ENCODE results near the gene LIMCH1. TPM values are rescaled to one million over a fixed set of nuclear protein-coding genes. Genes with fewer than 3 reads are reported as not detected.

The LIMCH1 gene
- total RNA-seq, 3 donors from 2014 or later (not counting 1 experiment from before 2014, with no cell fraction given) = 0.05 TPM; not detected in 2

GRCh38 chr4:41575665-41576064 is 37.7 kb downstream of the LIMCH1 start:
- no peak for ATAC-seq
- Mint-ChIP-seq H3K36me3 (no peaks in the 10 kb centered on the region), H3K4me3 (no peak overlapping the region), H3K9me3 (peaks cover 0 to 2% of the 10 kb centered on the region in 2 donors), H3K27ac (no peak overlapping the region), H3K4me1 (no peaks in the 10 kb centered on the region), H3K27me3 (ENCODE audit: low read depth in 2 of 2) (no peaks in the 10 kb centered on the region)
- intact Hi-C loops (cut with micrococcal nuclease) = no loop called here
- no CpG with 5 or more reads among the region's 1 CpG for WGBS (ENCODE audit: insufficient coverage)
- no peaks in the 10 kb centered on the region for H3K4me1 ChIP-seq (ENCODE audit: control insufficient read depth, insufficient read depth, low read length)
- no peaks in the 10 kb centered on the region for H3K36me3 ChIP-seq (ENCODE audit: control insufficient read depth, insufficient read depth, low read length)
- H3K9me3 ChIP-seq (ENCODE audit: control insufficient read depth, insufficient read depth, low read length) = no peaks in the 10 kb centered on the region
- no peak for DNase-seq
- TF ChIP-seq CTCF (IDR thresholded peaks at IDR 0.05) = no peak
- H3K4me3 ChIP-seq (ENCODE audit: low read length) = no peak overlapping the region
- no peak overlapping the region for H3K27ac ChIP-seq (ENCODE audit: low read length)
- no peaks in the 10 kb centered on the region for H3K27me3 ChIP-seq (ENCODE audit: control insufficient read depth, insufficient read depth, low read length)

GRCh38 chr4:41579043-41579442 is 41.1 kb downstream of the LIMCH1 start:
- no peak overlapping the region for H3K4me3 Mint-ChIP-seq
- no peaks in the 10 kb centered on the region for H3K36me3 ChIP-seq (ENCODE audit: control insufficient read depth, insufficient read depth, low read length)
- no peaks in the 10 kb centered on the region for H3K4me1 ChIP-seq (ENCODE audit: control insufficient read depth, insufficient read depth, low read length)
- H3K4me1 Mint-ChIP-seq = no peaks in the 10 kb centered on the region
- peaks cover 2 to 5% of the 10 kb centered on the region in 2 donors for H3K9me3 Mint-ChIP-seq
- H3K36me3 Mint-ChIP-seq = no peaks in the 10 kb centered on the region
- H3K27me3 Mint-ChIP-seq (ENCODE audit: low read depth in 2 of 2) = no peaks in the 10 kb centered on the region
- H3K27me3 ChIP-seq (ENCODE audit: control insufficient read depth, insufficient read depth, low read length) = no peaks in the 10 kb centered on the region
- ATAC-seq (no peak), DNase-seq (no peak)
- no peak overlapping the region for H3K27ac Mint-ChIP-seq
- no peaks in the 10 kb centered on the region for H3K9me3 ChIP-seq (ENCODE audit: control insufficient read depth, insufficient read depth, low read length)
- H3K4me3 ChIP-seq (ENCODE audit: low read length) = no peak overlapping the region
- 96% methylated on average over 2 of the region's 3 CpGs for WGBS (ENCODE audit: insufficient coverage)
- no peak for TF ChIP-seq CTCF (IDR thresholded peaks at IDR 0.05)
- H3K27ac ChIP-seq (ENCODE audit: low read length) = no peak overlapping the region
- intact Hi-C loops (cut with micrococcal nuclease) = no loop called here

GRCh38 chr4:41579526-41579925 is 41.6 kb downstream of the LIMCH1 start:
- Mint-ChIP-seq H3K4me1 (no peaks in the 10 kb centered on the region), H3K4me3 (no peak overlapping the region), H3K36me3 (no peaks in the 10 kb centered on the region), H3K9me3 (peaks cover 2 to 5% of the 10 kb centered on the region in 2 donors), H3K27me3 (ENCODE audit: low read depth in 2 of 2) (no peaks in the 10 kb centered on the region), H3K27ac (no peak overlapping the region)
- no peaks in the 10 kb centered on the region for H3K27me3 ChIP-seq (ENCODE audit: control insufficient read depth, insufficient read depth, low read length)
- 87% methylated on average over 5 of the region's 5 CpGs for WGBS (ENCODE audit: insufficient coverage)
- no peaks in the 10 kb centered on the region for H3K9me3 ChIP-seq (ENCODE audit: control insufficient read depth, insufficient read depth, low read length)
- intact Hi-C loops (cut with micrococcal nuclease) = no loop called here
- H3K36me3 ChIP-seq (ENCODE audit: control insufficient read depth, insufficient read depth, low read length) = no peaks in the 10 kb centered on the region
- no peak for TF ChIP-seq CTCF (IDR thresholded peaks at IDR 0.05)
- DNase-seq (no peak), ATAC-seq (no peak)
- no peak overlapping the region for H3K4me3 ChIP-seq (ENCODE audit: low read length)
- H3K27ac ChIP-seq (ENCODE audit: low read length) = no peak overlapping the region
- H3K4me1 ChIP-seq (ENCODE audit: control insufficient read depth, insufficient read depth, low read length) = no peaks in the 10 kb centered on the region

GRCh38 chr4:41580007-41580406 is 42.0 kb downstream of the LIMCH1 start:
- 93% methylated on average over 4 of the region's 4 CpGs for WGBS (ENCODE audit: insufficient coverage)
- no peak overlapping the region for H3K27ac ChIP-seq (ENCODE audit: low read length)
- Mint-ChIP-seq H3K27ac (no peak overlapping the region), H3K36me3 (no peaks in the 10 kb centered on the region), H3K4me3 (no peak overlapping the region), H3K27me3 (ENCODE audit: low read depth in 2 of 2) (no peaks in the 10 kb centered on the region), H3K4me1 (no peaks in the 10 kb centered on the region), H3K9me3 (peaks cover 4 to 7% of the 10 kb centered on the region in 2 donors)
- DNase-seq = no peak
- H3K27me3 ChIP-seq (ENCODE audit: control insufficient read depth, insufficient read depth, low read length) = no peaks in the 10 kb centered on the region
- H3K36me3 ChIP-seq (ENCODE audit: control insufficient read depth, insufficient read depth, low read length) = no peaks in the 10 kb centered on the region
- no peaks in the 10 kb centered on the region for H3K4me1 ChIP-seq (ENCODE audit: control insufficient read depth, insufficient read depth, low read length)
- no peak for TF ChIP-seq CTCF (IDR thresholded peaks at IDR 0.05)
- intact Hi-C loops (cut with micrococcal nuclease) = no loop called here
- H3K9me3 ChIP-seq (ENCODE audit: control insufficient read depth, insufficient read depth, low read length) = no peaks in the 10 kb centered on the region
- no peak overlapping the region for H3K4me3 ChIP-seq (ENCODE audit: low read length)
- no peak for ATAC-seq
